Activated CD4-positive, alpha-beta T cell treated with anti-CD3 and anti-CD28 coated beads for 48 hours (primary cell): ENCODE results near the gene INAFM1.

Source experiments
- DNase-seq: peaks from one replicate; pipeline ENCODE4 v3.0.0-alpha.2; 2020

The INAFM1 gene

GRCh38 chr19:47274071-47274890, at the start of gene INAFM1:
TSS of gene INAFM1 (plus strand) at chr19:47274885. CDS start at chr19:47274920, 35 bp downstream.
- DNase-seq = peak; percentile 100

- DNase-seq = peak; percentile 88
Measured at GRCh38 chr19:47225746-47226425, 48.8 kb upstream of the INAFM1 start.

- peak; percentile 55 for DNase-seq
Measured at GRCh38 chr19:47226426-47227351, 48.0 kb upstream of the INAFM1 start.

- peak; percentile 56 for DNase-seq
Measured at GRCh38 chr19:47227352-47228167, 47.1 kb upstream of the INAFM1 start.

GRCh38 chr19:47228168-47228936, 46.3 kb upstream of the INAFM1 start:
- DNase-seq = peak; percentile 60

GRCh38 chr19:47228937-47229675, 45.6 kb upstream of the INAFM1 start:
- peak; percentile 23 for DNase-seq

- no peak for DNase-seq
Measured at GRCh38 chr19:47229676-47230053, 45.0 kb upstream of the INAFM1 start.

GRCh38 chr19:47230054-47230920, 44.4 kb upstream of the INAFM1 start:
- peak; percentile 86 for DNase-seq

GRCh38 chr19:47230921-47231214, 43.8 kb upstream of the INAFM1 start, which contains the start of gene BBC3:
TSS of gene BBC3 (minus strand) at chr19:47231199. CDS start at chr19:47228431, 2,768 bp downstream.
- no peak for DNase-seq

- DNase-seq = peak; percentile 88
Measured at GRCh38 chr19:47231215-47232054, 43.2 kb upstream of the INAFM1 start.

- peak; percentile 50 for DNase-seq
Measured at GRCh38 chr19:47232422-47233211, 42.1 kb upstream of the INAFM1 start.

GRCh38 chr19:47236072-47236675, 38.5 kb upstream of the INAFM1 start:
- no peak for DNase-seq

GRCh38 chr19:47239152-47239551, 35.5 kb upstream of the INAFM1 start:
- DNase-seq = no peak

- peak; percentile 52 for DNase-seq
Measured at GRCh38 chr19:47239610-47240296, 34.9 kb upstream of the INAFM1 start.

GRCh38 chr19:47240556-47240955, 34.1 kb upstream of the INAFM1 start:
- DNase-seq = no peak

GRCh38 chr19:47240996-47241918, 33.4 kb upstream of the INAFM1 start:
- DNase-seq = peak; percentile 88
